Astrocyte (in vitro differentiated cells and primary cell): ENCODE results near the gene NEUROD1.

Experiments used
- EZH2 ChIP-seq: IDR thresholded peaks from 2 replicates; pipeline ENCODE4 v1.6.1; 2012; ENCODE audit warnings: mild to moderate bottlenecking, low read length, inconsistent platforms; ENCODE audit not compliant: insufficient read depth
- TF ChIP-seq, protein P1 (sequence below): IDR thresholded peaks from 2 replicates; pipeline ENCODE4 v1.5.1; 2011; ENCODE audit warnings: low read depth, mild to moderate bottlenecking, inconsistent platforms, low read length, moderate library complexity; ENCODE audit not compliant: insufficient read depth

GRCh38 chr2:181690860-181691259 lies 10.5 kb upstream of the NEUROD1 start:
- TF ChIP-seq, protein P1, sequence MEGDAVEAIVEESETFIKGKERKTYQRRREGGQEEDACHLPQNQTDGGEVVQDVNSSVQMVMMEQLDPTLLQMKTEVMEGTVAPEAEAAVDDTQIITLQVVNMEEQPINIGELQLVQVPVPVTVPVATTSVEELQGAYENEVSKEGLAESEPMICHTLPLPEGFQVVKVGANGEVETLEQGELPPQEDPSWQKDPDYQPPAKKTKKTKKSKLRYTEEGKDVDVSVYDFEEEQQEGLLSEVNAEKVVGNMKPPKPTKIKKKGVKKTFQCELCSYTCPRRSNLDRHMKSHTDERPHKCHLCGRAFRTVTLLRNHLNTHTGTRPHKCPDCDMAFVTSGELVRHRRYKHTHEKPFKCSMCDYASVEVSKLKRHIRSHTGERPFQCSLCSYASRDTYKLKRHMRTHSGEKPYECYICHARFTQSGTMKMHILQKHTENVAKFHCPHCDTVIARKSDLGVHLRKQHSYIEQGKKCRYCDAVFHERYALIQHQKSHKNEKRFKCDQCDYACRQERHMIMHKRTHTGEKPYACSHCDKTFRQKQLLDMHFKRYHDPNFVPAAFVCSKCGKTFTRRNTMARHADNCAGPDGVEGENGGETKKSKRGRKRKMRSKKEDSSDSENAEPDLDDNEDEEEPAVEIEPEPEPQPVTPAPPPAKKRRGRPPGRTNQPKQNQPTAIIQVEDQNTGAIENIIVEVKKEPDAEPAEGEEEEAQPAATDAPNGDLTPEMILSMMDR, result no peak
- TF ChIP-seq EZH2, result no peak
